Suprapubic skin (tissue), 4 donors: ENCODE results near the gene TMEM130. TPM values are rescaled to one million over a fixed set of nuclear protein-coding genes. Genes with fewer than 3 reads are reported as not detected.

Experiments
- DNase-seq, 2 donors: peaks; one replicate each; pipeline ENCODE4 v3.0.0-alpha.2; 2019; ENCODE audit warnings: low spot score in 2 of 2
- H3K27ac ChIP-seq: fragments of 200-600 bp; sonication (generic); one replicate; pipeline ENCODE4 v1.5.1; 2019
- H3K27me3 ChIP-seq: fragments of 200-600 bp; sonication (generic); one replicate; pipeline ENCODE4 v1.5.1; 2019
- H3K36me3 ChIP-seq: fragments of 200-600 bp; sonication (generic); one replicate; pipeline ENCODE4 v1.5.1; 2019
- H3K4me1 ChIP-seq: fragments of 200-600 bp; sonication (generic); one replicate; pipeline ENCODE4 v1.5.1; 2019
- H3K4me3 ChIP-seq: fragments of 200-600 bp; sonication (generic); one replicate; pipeline ENCODE4 v1.5.1; 2019; ENCODE audit warnings: mild to moderate bottlenecking
- H3K9me3 ChIP-seq: fragments of 200-600 bp; sonication (generic); one replicate; pipeline ENCODE4 v1.5.1; 2019
- CTCF ChIP-seq, 2 donors: fragments of 200-600 bp in 1 of 2; fragments of 450-650 bp in 1 of 2; sonication (generic) in 1 of 2; IDR thresholded peaks; one replicate each; pipeline ENCODE4 v1.5.1; 2016 to 2019; ENCODE audit warnings: antibody characterized with exemption in 2 of 2, mild to moderate bottlenecking in 1 of 2, moderate library complexity in 1 of 2
- EP300 ChIP-seq: sonication (generic); formaldehyde crosslinking; IDR thresholded peaks from one replicate; pipeline ENCODE4 v1.6.1; 2017; ENCODE audit warnings: antibody characterized with exemption
- POLR2A ChIP-seq, 2 donors: fragments of 450-650 bp; IDR thresholded peaks; one replicate each; pipeline ENCODE4 v1.6.1; 2017; ENCODE audit warnings: antibody characterized with exemption in 2 of 2, mild to moderate bottlenecking in 2 of 2, moderate library complexity in 2 of 2
- POLR2AphosphoS5 ChIP-seq, 3 donors: sonication (generic); formaldehyde crosslinking; IDR thresholded peaks; one replicate each; pipeline ENCODE4 v1.6.1; 2017; ENCODE audit warnings: antibody characterized with exemption in 3 of 3
- WGBS: methylation state at CpG from one replicate; pipeline ENCODE4 v1.1.5; 2018; 5-methylcytosine and 5-hydroxymethylcytosine counted together
- total RNA-seq, 4 donors: library from RNA; depleted of rRNA; stranded (reverse); fragments of >200 nt; gene quantifications; one replicate each; pipeline ENCODE4 v1.1.0, GENCODE V29; 2016

Gene TMEM130
- total RNA-seq, 4 donors from 2014 or later: not detected

DNA sequence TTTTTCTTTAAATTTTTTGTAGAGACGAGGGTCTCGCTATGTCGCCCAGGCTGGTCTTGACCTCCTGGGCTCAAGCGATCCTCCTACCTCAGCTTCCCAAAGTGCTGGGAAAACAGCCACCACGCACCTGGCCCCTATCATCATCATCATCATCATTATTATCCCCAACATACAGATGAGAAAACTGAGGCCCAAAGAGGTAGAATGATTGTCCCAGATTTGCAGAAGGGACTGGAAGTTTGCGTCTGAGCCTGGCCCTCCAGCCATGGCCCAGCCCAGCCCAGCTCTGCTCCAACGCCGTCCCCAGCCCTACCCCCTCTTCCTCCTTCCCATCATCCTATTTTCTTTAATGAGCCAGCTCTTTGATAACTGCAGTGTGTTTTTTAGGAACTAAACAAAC is 34.9 kb downstream of the TMEM130 start:
- Histone ChIP-seq H3K27ac (no peak overlapping the region), H3K9me3 (no peaks in the 10 kb centered on the region), H3K4me3 (no peak overlapping the region), H3K36me3 (no peaks in the 10 kb centered on the region), H3K27me3 (peaks cover 17% of the 10 kb centered on the region), H3K4me1 (no peaks in the 10 kb centered on the region)
- 63% methylated on average over 8 of the region's 8 CpGs for WGBS
- TF ChIP-seq POLR2AphosphoS5 (IDR thresholded peaks at IDR 0.05) (no peak), CTCF (IDR thresholded peaks at IDR 0.05) (no peak), POLR2A (IDR thresholded peaks at IDR 0.05) (no peak), EP300 (no peak)
- no peak for DNase-seq

GRCh38 chr7:98833022-98833421 is 36.8 kb downstream of the TMEM130 start:
- TF ChIP-seq CTCF (IDR thresholded peaks at IDR 0.05) (no peak), POLR2AphosphoS5 (IDR thresholded peaks at IDR 0.05) (no peak), EP300 (no peak), POLR2A (IDR thresholded peaks at IDR 0.05) (no peak)

DNA sequence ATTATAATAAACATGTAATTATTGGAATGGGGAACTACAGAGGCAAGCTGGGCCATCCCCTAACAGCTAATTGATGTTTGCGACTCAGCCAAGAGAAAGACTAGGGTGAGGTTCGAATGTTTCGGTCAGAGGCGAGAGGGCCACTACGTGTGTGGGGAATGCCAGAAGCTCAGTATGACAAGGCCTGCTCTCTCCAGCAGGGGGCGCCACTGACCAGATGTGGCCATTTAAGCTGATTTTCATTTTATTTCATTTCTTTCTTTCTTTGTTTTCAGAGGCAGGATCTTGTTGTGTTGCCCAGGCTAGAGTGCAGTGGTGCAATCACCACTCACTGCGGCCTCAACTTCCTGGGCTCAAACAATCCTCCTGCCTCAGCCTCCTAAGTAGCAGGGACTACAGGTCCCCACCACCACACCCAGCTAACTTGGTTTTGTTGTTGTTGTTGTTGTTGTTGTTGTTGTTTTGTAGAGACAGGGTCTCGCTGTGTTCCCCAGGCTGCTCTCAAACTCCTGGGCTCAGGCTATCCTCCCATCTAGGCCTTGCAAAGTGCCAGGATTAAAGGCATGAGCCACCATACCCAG is 38.1 kb downstream of the TMEM130 start:
- no peak overlapping the region for H3K4me3 ChIP-seq
- H3K4me1 ChIP-seq: peaks cover 4% of the 10 kb centered on the region
- WGBS: 83% methylated on average over 8 of the region's 8 CpGs
- H3K27me3 ChIP-seq: peaks cover 15% of the 10 kb centered on the region
- H3K27ac ChIP-seq: no peak overlapping the region
- DNase-seq: no peak
- H3K36me3 ChIP-seq: no peaks in the 10 kb centered on the region
- TF ChIP-seq POLR2AphosphoS5 (IDR thresholded peaks at IDR 0.05) (no peak), CTCF (IDR thresholded peaks at IDR 0.05) (no peak), POLR2A (IDR thresholded peaks at IDR 0.05) (no peak), EP300 (no peak)
- H3K9me3 ChIP-seq: no peaks in the 10 kb centered on the region

More at GRCh38 chr7:98833022-98833421, 36.8 kb downstream of the TMEM130 start:
- no peak for DNase-seq
- H3K36me3 ChIP-seq: no peaks in the 10 kb centered on the region
- no peaks in the 10 kb centered on the region for H3K4me1 ChIP-seq
- 76% methylated on average over 2 of the region's 2 CpGs for WGBS
- H3K4me3 ChIP-seq: no peak overlapping the region
- peaks cover 15% of the 10 kb centered on the region for H3K27me3 ChIP-seq
- H3K27ac ChIP-seq: no peak overlapping the region
- no peaks in the 10 kb centered on the region for H3K9me3 ChIP-seq

- TF ChIP-seq EP300 (no peak), POLR2A (IDR thresholded peaks at IDR 0.05) (no peak), CTCF (IDR thresholded peaks at IDR 0.05) (no peak), POLR2AphosphoS5 (IDR thresholded peaks at IDR 0.05) (no peak)
- H3K27ac ChIP-seq: no peak overlapping the region
- peaks cover 11% of the 10 kb centered on the region for H3K4me1 ChIP-seq
- no peaks in the 10 kb centered on the region for H3K36me3 ChIP-seq
- 74% methylated on average over 2 of the region's 2 CpGs for WGBS
- DNase-seq: no peak
- H3K4me3 ChIP-seq: no peak overlapping the region
- no peaks in the 10 kb centered on the region for H3K9me3 ChIP-seq
- H3K27me3 ChIP-seq: peaks cover 15% of the 10 kb centered on the region
These were observed 38.8 kb downstream of the TMEM130 start for GRCh38 chr7:98830972-98831548.

GRCh38 chr7:98828368-98828767 is 41.4 kb downstream of the TMEM130 start:
- TF ChIP-seq CTCF (IDR thresholded peaks at IDR 0.05) (no peak), EP300 (no peak), POLR2A (IDR thresholded peaks at IDR 0.05) (no peak), POLR2AphosphoS5 (IDR thresholded peaks at IDR 0.05) (no peak)
- no peaks in the 10 kb centered on the region for H3K36me3 ChIP-seq
- H3K4me3 ChIP-seq: no peak overlapping the region
- no peak for DNase-seq
- H3K27me3 ChIP-seq: peaks cover 5% of the 10 kb centered on the region
- peaks cover 12% of the 10 kb centered on the region for H3K4me1 ChIP-seq
- no peak overlapping the region for H3K27ac ChIP-seq
- no peaks in the 10 kb centered on the region for H3K9me3 ChIP-seq
- 98% methylated on average over 8 of the region's 8 CpGs for whole genome bisulfite sequencing
